KMS-11 (cell line): ENCODE measurements around the gene IFI6.
A peak's percentile ranks its signal among the peaks of the same experiment; 100 is the strongest.

Source experiments
- H2AFZ ChIP-seq: fragments of 200-600 bp; sonication (generic); 2 replicates; pipeline ENCODE4 v1.6.1; 2016; ENCODE audit warnings: antibody characterized with exemption, mixed run types, low read depth
- H3K27ac ChIP-seq: fragments of 200-600 bp; sonication (generic); 2 replicates; pipeline ENCODE4 v1.6.1; 2016; ENCODE audit warnings: mild to moderate bottlenecking, mixed run types
- H3K27me3 ChIP-seq: fragments of 200-600 bp; sonication (generic); 2 replicates; pipeline ENCODE4 v1.6.1; 2017; ENCODE audit warnings: mild to moderate bottlenecking, low read depth, mixed run types, moderate library complexity; ENCODE audit not compliant: insufficient read depth
- H3K36me3 ChIP-seq: fragments of 200-600 bp; sonication (generic); 2 replicates; pipeline ENCODE4 v1.6.1; 2017; ENCODE audit warnings: mild to moderate bottlenecking, mixed run types; ENCODE audit not compliant: insufficient read depth
- H3K4me1 ChIP-seq: fragments of 200-600 bp; sonication (generic); 2 replicates; pipeline ENCODE4 v1.6.1; 2016; ENCODE audit warnings: mild to moderate bottlenecking, low read depth, mixed run types; ENCODE audit not compliant: poor library complexity, severe bottlenecking
- H3K4me2 ChIP-seq: fragments of 200-600 bp; sonication (generic); 2 replicates; pipeline ENCODE4 v1.7.0; 2016; ENCODE audit warnings: mild to moderate bottlenecking, mixed run types
- H3K4me3 ChIP-seq: fragments of 200-600 bp; sonication (generic); IDR thresholded peaks from 2 replicates; pipeline ENCODE4 v1.6.1; 2017; ENCODE audit warnings: low read depth, low read length, mixed read lengths; ENCODE audit not compliant: insufficient read depth
- H3K79me2 ChIP-seq: fragments of 200-600 bp; sonication (generic); 2 replicates; pipeline ENCODE4 v1.6.1; 2016; ENCODE audit warnings: low read depth, mixed run types; ENCODE audit not compliant: insufficient read depth
- H3K9ac ChIP-seq: fragments of 200-600 bp; sonication (generic); 2 replicates; pipeline ENCODE4 v1.6.1; 2016; ENCODE audit warnings: mild to moderate bottlenecking, mixed run types
- H4K20me1 ChIP-seq: fragments of 200-600 bp; sonication (generic); 2 replicates; pipeline ENCODE4 v1.6.1; 2016; ENCODE audit warnings: mild to moderate bottlenecking, mixed run types; ENCODE audit not compliant: insufficient read depth
- TF ChIP-seq, protein P1 (sequence below): fragments of 200-600 bp; sonication (generic); conservative IDR thresholded peaks from 2 replicates; pipeline ENCODE4 v1.6.1; 2017; ENCODE audit warnings: low read depth, mild to moderate bottlenecking, antibody characterized with exemption, low read length, moderate library complexity, mixed read lengths

The IFI6 gene

DNA sequence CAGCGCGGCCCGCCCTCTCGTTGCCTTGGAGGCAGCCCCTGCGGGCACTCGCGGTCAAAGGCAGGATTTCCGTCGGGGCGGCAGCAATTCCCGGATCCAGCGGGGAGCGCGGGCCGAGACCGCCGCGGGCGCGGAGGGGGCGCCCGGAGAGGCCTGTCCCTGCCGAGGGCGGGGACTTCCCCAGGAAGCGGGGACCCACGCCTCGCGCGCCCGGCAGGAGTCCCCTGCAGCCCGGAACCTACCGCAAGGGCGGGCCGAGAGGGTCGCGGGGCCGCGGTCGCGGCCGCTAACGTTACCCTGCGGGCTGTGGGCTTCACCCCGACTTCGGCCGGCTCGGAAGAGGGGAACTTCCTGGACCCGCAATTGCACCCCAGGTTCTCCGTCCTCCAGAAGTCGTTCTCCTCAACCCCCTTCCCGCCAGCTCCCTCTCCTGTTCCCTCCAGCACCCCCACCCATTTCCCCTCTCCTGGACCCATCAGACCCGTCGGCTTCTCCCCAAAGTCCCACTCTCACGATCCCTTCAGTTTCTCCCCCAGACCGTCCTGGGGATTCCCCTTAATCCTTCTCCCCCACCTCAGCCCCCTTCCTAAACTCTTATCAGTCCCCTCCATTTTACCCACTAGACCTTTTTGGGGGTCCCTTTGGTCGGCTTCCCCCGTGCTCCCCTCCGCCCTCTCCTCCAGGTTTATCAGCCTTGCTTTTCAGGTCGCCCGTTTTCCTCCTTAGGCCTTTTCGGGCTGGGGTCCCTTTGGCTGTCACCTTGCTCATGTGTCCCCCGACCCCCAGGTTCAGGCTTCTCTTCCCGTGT is 37.6 kb downstream of the IFI6 start:
- H3K27ac ChIP-seq = no peak overlapping the region
- no peak overlapping the region for H3K9ac ChIP-seq
- peaks cover 35% of the 10 kb centered on the region for H3K4me1 ChIP-seq

DNA sequence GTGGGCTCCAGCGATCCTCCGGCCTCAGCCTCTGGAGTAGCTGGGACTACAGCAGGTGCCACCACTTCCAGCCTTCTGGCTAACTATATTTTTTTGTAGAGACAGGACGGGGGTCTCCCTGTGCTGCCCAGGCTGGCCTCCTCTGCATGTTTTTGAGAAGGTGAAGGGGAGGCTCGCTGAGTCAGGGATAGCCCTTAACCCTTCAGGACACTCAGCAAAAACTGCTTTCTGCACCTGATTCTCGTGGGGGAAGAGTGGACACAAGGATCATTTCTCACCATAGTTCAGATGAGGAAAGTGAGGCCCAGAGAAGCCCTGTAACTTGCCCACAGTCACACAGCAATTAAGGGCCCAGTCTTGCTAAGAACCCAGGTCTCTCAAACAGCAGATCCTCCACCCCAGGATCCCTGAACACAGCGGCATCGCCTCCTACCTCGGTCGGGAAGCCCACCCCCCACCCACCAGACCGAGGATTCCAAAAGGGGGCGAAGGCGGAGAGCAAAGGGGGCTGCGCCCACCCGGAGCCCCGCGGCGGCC is 38.3 kb downstream of the IFI6 start:
- Histone ChIP-seq H3K27ac (no peak overlapping the region), H3K4me3 (no peak overlapping the region), H3K9ac (no peak overlapping the region), H3K36me3 (no peaks in the 10 kb centered on the region), H4K20me1 (no peaks in the 10 kb centered on the region), H3K4me1 (peaks cover 37% of the 10 kb centered on the region), H3K27me3 (no peaks in the 10 kb centered on the region), H2AFZ (0 out of 2 replicates have a peak overlapping the region, but pooled peaks have one; percentile 6), H3K79me2 (no peaks in the 10 kb centered on the region), H3K4me2 (peak overlapping the region; percentile 40; the same call in 1 of the 2 replicates)
- TF ChIP-seq, protein P1, sequence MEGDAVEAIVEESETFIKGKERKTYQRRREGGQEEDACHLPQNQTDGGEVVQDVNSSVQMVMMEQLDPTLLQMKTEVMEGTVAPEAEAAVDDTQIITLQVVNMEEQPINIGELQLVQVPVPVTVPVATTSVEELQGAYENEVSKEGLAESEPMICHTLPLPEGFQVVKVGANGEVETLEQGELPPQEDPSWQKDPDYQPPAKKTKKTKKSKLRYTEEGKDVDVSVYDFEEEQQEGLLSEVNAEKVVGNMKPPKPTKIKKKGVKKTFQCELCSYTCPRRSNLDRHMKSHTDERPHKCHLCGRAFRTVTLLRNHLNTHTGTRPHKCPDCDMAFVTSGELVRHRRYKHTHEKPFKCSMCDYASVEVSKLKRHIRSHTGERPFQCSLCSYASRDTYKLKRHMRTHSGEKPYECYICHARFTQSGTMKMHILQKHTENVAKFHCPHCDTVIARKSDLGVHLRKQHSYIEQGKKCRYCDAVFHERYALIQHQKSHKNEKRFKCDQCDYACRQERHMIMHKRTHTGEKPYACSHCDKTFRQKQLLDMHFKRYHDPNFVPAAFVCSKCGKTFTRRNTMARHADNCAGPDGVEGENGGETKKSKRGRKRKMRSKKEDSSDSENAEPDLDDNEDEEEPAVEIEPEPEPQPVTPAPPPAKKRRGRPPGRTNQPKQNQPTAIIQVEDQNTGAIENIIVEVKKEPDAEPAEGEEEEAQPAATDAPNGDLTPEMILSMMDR = no peak

More for the DNA sequence above, 37.6 kb downstream of the IFI6 start:
- no peaks in the 10 kb centered on the region for H3K79me2 ChIP-seq
- H3K4me2 ChIP-seq = no peak overlapping the region
- H3K4me3 ChIP-seq = no peak overlapping the region
- no peaks in the 10 kb centered on the region for H3K27me3 ChIP-seq
- H4K20me1 ChIP-seq = no peaks in the 10 kb centered on the region
- no peaks in the 10 kb centered on the region for H3K36me3 ChIP-seq
- H2AFZ ChIP-seq = 0 out of 2 replicates have a peak overlapping the region, but pooled peaks have one; percentile 6
- TF ChIP-seq, protein P1 = no peak

DNA sequence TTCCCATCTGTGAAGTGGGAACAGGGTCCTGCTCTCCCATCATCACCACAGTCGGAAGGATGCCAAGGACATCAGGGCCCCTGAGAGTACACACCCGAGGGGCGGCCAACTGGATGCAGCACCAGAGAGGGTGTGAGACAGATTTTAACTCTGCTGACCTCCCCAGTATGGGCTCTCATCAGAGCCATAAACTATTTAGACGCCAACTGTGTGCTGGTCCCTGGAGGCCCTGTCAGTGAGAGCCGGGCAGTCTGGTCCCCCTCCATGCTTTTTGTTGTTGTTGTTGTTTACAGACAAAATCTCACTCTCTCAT is 38.7 kb downstream of the IFI6 start:
- Histone ChIP-seq H3K79me2 (no peaks in the 10 kb centered on the region), H3K27ac (peak overlapping the region; percentile 45), H3K36me3 (no peaks in the 10 kb centered on the region), H3K9ac (no peak overlapping the region; the same call in 1 of the 2 replicates), H2AFZ (peak overlapping the region; percentile 49; the same call in 1 of the 2 replicates), H3K27me3 (no peaks in the 10 kb centered on the region), H3K4me1 (peaks cover 37% of the 10 kb centered on the region), H4K20me1 (no peaks in the 10 kb centered on the region), H3K4me2 (peak overlapping the region; percentile 40; the same call in 1 of the 2 replicates), H3K4me3 (no peak overlapping the region)
- TF ChIP-seq, protein P1 = no peak

DNA sequence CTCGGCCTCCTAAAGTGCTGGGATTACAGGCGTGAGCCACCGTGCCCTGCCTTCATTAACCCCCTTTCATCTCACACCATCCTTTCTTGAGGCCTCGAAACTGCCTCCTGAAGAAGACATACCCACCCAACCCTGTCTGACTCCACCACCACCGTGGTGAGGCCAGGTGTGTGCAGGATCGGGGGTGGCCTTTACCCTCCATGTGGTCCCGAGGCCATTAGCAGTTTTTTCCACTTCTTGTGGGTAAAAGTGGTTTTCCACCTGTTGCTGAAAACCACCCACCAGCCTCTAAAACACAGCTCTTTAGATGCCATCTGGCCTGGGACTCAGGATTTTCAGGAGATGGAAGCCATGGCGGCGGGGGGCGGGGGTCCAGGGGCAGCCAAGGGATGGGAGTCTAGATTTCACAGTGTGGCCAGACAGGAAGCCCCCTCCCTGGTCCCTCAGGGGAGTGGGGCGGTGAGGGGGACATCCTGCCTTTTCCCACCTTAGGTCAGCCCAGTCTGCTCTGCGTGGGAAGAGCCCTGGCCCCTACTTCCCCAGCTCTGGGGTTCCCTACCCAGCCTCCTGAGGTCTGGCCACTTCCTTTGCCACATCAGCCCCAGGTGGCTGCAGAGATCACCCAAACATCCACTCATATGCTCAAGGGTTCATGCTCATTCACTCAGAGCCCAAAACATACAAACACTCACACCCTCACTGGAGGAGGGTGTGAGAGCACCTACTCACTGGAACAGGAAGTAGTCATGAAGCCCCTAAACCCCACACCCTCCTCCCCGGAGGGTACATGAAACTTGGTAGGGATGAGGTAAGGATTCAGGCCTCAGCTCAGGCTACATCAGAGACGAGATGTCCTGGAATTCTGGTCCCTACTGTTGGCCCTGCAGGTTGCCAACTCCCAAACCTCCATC is 39.4 kb downstream of the IFI6 start:
- H3K4me1 ChIP-seq = peaks cover 37% of the 10 kb centered on the region
- no peaks in the 10 kb centered on the region for H3K36me3 ChIP-seq
- H4K20me1 ChIP-seq = no peaks in the 10 kb centered on the region
- TF ChIP-seq, protein P1 = no peak
- peak overlapping the region; percentile 45 for H3K27ac ChIP-seq
- H3K27me3 ChIP-seq = no peaks in the 10 kb centered on the region
- H2AFZ ChIP-seq = peak overlapping the region; percentile 49; the same call in 1 of the 2 replicates
- no peaks in the 10 kb centered on the region for H3K79me2 ChIP-seq
- no peak overlapping the region for H3K4me3 ChIP-seq
- H3K4me2 ChIP-seq = peak overlapping the region; percentile 40
- peak overlapping the region; percentile 14; the same call in 1 of the 2 replicates for H3K9ac ChIP-seq
